Medulla oblongata (tissue), 1 donor: ENCODE results near the gene ITGB4.

Source experiments
- DNase-seq: peaks from one replicate; pipeline ENCODE4 v3.0.0-alpha.2; 2015; ENCODE audit errors: extremely low spot score

Gene ITGB4

DNA sequence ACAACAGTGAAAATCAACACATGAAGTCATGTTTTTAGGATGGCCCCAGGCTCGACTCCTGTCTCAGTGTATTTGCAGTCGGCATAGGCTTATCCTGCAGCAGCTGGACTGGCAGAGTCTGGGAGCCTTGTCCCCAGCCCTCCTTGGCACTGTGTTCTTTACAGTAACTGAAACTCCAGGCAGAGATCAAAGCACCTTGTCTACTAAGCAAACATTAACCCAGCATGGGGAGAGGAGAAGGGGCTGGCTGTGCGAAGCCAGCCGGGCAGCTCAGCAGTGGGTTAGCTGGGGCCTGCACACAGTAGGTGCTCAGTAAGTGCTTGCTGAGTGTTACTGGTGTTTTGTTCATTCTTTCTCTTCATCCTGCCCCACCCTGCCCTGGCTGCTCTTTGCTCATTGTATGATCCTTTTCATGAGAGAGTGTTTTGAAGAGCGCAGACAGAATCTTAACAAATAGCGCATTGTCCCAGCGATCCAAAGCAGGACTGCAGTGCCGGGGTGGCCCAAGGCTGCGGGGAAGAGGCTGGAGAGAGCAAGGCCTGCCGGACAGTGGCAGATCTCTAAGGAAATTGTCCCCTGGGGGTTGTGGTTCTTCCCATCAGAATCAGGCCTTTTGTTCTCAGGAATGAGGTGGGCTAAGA lies 23.5 kb upstream of the ITGB4 start:
- DNase-seq: peak; percentile 93

DNA sequence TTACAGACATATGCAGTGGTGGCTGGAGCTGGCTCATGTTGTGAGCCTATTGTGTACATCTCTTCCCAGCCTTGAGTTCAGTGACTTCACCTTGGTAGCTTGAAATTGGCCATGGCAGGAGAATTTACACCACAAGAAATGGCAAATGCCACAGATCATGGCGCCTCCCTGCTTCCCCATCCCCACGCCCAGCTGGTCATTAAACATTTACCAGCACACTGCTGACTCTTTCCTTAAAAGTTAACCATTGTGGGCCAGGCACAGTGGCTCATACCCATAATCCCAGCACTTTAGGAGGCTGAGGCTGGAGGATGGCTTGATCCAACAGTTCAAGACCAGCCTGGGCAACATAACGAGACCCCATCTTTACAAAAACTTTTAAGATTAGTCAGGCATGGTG lies 22.6 kb upstream of the ITGB4 start:
- DNase-seq: no peak

DNA sequence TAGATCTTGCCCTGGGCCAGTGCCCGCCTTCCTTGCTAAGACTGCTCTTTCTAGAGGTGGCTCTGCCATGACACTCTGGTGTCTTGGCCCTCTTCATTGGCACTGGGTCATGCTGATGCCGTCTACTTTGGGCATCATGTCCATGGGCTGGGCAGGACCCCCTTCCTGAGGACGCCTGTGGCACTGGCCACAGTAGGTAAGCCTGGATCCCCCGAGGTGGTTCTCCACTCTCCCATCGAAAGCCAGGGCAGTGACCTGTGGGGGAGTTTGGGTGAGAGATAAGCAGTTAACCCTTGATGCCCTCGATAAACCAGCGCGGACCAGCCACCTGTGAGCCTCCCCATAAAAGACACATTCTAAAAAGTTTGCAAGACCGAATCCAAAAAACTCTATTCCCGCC lies 20.0 kb upstream of the ITGB4 start:
- DNase-seq: no peak

DNA sequence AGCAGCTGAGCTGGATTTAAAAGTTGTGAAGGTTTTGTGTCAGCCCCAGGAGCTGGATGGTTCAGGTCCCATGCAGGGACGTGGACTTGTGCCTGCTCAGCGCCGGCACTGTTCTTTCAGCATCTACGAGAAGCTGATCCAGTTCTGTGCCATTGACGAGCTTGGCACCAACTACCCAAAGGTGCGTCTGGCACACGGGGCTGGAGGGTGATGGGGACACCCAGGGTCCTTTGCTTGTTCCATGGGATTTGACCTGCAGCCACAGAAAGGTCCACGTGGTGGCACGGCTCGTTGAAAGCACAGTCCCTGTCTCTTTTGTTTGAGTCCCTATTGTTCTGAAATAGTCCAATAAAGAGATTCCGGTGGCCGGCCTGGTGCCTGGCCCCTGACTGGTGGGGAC lies 18.1 kb upstream of the ITGB4 start:
- DNase-seq: no peak

DNA sequence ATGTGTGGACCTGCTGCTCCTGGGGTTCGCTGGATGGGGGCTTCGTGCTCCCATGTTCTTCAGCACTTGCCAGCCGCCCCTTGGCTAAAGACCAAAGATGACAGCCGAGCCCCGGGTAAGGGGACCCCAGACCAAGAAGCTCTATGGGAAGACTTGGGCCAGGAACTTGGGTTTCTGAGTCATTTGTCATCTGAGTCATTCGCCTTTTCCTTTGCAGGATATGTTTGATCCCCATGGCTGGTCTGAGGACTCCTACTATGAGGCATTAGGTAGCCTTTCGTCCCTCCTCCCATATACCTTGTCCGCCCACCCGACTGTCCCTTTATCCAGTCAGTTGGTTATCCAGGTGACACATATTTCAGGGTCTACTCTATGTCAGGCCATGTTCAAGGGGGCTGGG lies 17.7 kb upstream of the ITGB4 start:
- DNase-seq: no peak

DNA sequence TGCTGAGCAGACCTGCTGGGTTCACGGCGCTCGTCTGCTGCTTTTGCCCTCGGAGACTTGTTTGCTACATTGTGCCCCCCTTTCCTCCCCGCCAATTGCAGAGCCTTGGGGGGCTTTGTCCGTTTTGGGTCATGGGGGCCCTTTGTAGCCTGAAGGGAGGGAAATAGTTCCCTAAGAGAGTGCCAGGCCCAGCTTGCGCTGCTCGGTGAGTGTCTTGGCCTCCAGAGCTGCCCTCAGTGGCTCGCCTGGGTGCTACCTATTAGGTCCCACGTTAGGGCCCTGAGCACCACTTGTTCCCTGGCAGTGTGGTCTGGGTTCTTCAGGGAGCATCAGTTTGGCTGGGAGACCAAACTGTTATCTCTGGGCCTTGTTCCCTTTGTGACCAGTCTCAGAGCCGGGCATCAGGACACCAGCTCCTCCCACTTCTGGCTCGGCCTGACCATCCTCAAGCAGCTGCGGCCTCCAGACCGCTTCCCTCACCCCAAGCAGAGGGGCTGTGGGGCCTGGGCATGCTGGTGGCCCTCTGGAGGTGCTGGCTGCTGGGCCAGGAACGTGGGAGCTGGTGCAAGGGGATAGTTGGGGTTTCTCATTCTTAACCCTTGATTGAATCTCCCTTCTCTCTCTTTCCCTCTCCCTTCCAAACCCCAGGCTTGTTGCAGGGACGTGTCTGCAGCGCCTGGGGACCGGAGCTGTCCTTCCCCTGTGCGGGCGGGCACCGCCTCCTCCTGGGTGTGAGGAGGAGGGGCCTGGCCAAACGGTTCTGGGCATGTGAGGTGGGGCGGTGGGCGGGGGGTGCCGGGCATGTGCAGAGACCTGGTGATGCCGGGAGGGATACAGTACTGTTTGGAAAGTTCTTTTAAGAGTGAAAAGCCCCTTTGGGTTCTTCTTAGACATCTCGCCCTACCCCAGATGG lies 16.0 kb upstream of the ITGB4 start:
- DNase-seq: no peak

DNA sequence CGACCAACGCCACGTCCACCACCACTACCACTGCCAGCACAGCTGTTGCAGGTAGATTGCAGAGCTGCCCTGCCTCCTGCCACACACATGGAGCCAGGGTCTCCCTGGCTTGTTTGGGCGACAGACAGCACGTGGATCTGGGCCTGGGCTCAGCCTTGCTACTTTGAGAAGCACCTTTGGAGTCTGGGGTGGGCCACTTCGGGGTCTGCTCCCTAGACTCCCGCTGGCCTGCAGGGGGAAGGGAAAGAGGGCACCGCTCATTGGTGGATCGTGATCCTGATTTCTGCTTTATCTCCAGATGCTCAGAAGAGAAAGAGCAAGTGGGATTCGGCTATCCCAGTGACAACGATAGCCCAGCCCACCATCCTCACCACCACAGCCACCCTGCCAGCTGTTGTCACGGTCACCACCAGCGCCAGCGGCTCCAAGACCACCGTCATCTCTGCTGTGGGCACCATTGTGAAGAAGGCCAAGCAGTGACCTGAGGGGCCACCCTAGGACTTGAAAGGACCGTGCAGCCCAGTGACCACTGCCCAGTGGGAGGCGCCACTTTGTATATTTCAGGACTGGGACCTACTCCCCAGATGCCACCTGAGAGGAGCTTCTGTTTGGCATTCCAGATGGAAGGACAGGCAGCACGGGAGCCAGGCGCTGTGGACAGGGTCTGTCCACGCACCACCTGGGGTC lies 15.1 kb upstream of the ITGB4 start:
- DNase-seq: no peak

DNA sequence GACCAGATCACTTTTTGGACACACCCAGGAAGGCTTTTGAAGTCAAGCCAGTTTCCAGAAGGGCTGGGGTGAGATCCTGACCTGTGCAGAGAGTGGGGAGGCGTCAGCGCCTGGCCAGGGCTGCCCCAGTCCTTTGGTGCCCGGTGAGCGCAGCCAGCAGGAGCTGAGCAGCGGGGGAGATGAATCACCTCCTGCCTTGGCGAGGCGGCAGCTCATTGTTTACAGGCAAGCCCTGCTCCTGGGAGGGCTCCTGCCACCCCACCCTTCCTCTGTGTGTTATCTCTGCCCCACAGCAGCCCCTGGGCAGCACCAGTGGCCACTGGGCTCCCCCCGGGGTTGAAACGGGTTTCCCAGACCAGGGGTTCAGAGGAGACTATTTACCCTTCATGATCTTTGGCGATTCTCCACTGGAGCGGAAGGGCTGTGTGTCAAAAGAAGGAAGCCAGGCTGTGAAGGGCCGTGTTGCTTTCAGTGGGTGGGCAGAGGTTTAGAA lies 14.1 kb upstream of the ITGB4 start:
- DNase-seq: no peak

DNA sequence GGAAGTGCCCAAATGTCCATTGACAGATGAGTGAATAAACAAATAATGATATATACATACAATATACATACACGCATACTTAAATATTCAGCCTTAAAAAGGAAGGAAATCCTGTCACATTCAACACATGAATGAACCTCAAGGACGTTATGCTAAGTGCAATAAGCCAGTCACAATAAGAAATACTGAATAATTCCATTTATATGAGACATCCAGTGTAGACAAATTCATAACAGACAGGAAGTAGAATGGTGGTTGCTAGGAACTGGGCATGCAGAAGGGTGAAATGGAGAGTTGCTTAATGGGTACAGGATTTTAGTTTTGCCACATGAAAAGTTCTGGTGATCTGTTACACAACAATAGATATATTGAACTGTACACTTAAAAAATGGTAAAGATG lies 8.8 kb upstream of the ITGB4 start:
- DNase-seq: no peak

DNA sequence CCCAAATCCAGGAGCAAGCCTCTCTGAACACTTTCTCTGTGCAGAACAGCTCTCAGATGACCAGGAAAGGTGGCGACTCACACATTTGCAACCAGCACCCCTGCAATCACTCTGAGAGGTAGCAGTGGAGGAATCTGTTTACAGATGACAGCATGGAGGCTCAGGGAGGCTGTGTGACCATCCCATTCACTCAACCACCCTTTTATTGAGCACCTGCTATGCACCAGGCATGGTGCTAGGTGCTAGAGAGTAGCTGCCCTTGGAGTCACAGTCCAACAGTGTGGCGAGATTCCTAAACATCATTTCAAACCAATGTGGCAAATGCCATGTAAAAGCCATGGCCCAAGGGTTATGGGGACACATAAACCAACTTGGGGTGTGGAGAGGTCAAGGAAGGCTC lies 1.5 kb upstream of the ITGB4 start:
- DNase-seq: no peak

DNA sequence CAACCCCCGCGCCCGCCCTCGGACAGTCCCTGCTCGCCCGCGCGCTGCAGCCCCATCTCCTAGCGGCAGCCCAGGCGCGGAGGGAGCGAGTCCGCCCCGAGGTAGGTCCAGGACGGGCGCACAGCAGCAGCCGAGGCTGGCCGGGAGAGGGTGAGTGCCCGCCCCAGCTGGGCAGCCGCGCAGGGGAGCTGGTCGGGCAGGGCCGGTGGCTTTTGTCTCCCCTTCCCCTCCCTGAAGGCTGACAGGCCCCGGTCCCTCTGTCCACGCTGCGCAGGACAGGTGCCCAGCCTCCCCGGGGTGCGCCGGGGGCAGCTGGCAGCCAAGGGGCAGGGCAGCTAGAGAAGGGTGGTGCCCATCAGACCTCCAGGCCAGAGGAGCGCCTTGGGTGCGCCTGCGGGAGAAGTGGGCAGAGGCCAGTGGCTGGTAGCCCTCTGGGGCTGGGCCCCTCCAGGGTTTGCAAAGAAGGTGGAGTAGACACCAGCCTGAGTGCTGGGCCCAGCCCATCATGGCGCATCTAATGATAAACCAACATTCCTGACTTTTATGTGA lies 278 bp downstream of the ITGB4 start:
- DNase-seq: no peak

DNA sequence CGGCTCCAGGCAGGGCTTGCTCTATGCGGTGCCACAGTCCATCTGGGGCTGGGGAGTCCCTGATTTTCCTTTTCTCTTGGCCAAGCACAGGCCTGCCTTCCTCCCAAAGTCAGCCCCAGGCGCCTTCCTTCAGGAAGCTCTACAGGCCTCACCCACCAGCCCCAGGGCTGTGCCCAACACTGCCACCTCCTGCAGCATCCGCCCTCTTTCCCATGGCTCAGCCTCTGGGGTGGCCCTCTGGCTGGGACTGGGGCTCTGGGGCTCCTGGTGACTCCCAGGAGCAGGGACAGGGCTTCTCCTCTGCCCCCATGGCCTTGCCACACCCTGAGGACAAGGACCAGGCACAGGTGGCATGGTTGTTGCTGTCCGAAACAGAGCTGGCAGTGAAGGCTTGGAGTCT lies 817 bp downstream of the ITGB4 start:
- DNase-seq: no peak

DNA sequence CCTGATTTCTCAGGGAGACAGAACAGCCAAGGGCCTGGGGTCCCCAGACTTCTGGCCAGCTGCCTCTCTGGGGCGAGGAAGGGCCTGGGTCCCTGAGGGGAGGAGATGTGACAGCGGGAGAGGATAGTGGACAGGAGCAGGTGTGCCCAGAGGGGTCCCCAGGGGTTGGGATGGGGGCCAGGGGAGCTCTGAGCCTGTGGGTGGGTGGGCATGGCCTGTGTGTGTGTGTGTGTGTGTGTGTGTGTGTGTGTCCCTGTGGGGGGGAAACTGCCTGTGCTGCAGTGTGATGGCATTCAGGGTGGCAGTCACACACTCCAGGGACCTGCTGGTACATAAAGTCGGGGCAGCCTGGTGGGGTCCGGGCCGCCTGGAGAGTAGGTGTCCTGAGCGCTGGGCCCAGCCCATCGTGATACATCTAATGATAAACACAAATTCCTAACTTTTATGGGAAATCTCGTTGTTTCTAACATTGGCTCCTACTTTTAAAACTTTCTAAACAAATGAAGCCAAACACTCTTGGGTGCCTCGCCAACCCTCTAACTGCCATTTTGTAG lies 1.4 kb downstream of the ITGB4 start:
- no peak for DNase-seq

DNA sequence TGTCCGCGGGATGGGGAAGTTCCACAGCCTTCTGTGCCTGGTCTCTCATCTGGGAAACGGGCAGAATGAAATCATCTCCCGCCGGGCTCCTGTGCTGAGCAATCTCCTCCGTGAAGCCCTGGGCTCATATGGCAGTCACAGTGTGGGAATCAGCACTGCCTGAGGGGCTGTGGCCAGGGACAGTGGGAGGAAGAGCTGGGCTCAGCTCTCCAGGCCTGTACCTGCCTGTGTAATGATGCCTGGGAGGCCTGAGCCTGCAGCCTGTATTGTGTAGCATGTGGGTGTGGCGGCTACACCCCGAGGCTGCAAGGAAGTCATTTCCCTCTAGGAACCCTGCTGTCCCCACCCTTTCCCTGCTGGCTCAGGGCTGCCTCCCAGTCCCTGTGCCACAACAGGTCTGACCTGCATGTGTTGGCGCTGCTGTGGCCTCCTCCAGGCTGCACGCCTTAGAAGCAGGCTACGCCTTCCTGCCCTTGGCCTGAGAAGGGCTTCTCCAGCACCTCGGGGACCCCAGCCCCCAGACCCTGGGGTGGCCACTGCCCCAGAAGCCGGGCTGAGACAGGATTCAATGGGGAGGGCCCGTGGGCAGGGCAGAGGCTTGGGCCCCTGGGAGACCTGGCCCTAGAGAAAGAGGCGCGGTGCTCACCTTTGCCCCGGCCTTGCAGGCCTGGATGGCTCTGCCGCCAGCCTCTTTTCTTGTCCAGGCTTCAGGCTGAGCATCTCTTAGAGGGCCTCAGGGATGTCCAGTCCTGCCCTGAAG lies 2.1 kb downstream of the ITGB4 start:
- DNase-seq: no peak

DNA sequence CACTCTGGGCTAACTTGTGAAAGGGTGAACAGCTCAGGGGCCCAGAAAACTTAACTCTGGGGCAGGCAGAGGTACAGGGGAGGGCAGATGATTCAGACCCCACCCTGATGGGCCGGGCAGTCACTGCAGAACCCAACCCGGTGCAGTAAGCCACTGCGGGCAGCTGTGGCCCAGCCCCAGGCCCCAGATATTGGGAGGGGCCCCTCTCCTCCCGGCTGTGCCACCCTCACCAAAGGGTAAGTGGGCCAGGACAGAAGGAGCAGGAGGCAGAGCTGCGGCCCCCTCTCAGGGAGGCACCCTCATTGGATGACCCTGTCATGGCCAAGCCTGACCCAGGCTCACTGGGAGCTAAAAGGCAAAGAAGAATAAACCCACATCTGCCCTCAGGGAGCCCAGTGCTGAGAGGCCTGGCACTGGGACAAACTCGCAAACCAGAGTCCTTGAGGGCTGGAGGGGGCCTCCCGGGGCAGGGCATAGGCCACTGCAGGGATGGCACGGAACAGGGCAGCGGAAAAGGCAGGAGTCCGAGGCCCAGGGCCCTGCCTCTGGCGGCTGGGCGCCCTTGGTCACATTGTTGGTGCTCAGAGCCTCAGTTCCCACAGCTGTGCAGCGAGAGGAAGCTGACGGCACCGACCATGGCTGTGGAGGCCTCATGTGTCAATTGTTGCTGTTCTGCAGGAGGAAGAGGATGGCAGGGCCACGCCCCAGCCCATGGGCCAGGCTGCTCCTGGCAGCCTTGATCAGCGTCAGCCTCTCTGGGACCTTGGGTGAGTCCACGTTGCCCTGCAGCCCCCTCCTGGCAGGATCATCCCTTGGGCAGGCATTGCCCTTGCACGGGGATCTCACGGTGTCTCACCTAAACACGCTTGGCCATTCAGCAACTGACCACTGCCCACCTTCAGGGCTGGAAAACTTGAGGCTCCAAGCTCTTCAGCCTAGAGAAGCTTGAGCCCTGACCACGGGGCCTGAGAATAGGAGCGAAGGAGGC lies 3.1 kb downstream of the ITGB4 start:
- DNase-seq: no peak

DNA sequence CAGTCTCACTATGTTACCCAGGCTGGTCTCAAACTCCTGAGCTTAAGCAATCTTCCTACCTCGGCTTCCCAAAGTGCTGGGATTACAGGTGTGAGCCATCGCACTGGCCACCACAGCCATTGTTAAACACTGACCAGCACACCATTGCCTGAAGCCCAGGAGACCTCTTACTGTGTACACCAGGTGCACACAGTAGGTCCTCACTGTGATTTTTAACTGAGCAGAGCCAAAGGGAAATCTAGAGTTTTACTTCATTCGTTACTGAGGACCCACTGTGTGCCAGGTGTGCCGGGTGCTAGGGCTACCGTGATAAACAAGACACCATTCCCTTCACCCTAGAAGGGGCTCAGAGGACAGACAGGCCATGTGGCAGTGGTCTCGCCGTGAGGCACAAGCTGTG lies 4.2 kb downstream of the ITGB4 start:
- no peak for DNase-seq

DNA sequence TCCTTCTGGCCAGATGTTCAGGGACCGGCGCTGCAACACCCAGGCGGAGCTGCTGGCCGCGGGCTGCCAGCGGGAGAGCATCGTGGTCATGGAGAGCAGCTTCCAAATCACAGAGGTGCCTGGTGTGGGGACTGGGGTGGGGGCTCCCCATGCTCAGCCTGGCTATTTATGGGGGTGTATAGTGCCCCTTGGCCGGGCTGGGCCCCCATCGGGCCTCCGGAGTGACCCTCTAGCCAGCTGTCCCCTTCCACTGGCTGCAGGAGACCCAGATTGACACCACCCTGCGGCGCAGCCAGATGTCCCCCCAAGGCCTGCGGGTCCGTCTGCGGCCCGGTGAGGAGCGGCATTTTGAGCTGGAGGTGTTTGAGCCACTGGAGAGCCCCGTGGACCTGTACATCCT lies 6.1 kb downstream of the ITGB4 start:
- DNase-seq: no peak

DNA sequence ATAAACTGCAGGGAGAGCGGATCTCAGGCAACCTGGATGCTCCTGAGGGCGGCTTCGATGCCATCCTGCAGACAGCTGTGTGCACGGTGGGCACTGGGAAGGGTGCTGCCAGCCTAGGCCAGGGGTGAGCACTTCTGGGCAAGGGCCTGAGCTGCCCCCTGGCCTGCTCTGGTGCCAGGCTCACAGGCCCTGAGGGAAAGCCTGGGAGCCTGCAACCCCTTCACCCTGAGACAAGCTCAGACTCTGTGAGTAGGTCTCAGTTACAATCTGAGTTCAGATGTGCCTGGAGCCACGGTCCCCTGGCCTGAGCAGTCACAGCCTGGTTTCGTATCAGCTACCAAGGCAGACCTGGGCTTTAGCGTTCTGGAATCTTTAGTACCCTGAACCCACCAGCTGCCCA lies 8.1 kb downstream of the ITGB4 start:
- DNase-seq: no peak

DNA sequence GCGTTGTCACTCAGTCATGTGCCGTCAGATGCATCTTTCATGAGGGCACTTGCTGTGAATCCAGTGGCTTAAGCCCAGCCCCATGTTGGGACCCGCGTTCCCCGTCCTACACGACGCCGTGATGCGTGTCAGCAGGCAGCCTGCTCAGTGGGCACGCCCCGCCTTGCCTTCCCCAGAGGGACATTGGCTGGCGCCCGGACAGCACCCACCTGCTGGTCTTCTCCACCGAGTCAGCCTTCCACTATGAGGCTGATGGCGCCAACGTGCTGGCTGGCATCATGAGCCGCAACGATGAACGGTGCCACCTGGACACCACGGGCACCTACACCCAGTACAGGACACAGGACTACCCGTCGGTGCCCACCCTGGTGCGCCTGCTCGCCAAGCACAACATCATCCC lies 8.8 kb downstream of the ITGB4 start:
- DNase-seq: no peak

DNA sequence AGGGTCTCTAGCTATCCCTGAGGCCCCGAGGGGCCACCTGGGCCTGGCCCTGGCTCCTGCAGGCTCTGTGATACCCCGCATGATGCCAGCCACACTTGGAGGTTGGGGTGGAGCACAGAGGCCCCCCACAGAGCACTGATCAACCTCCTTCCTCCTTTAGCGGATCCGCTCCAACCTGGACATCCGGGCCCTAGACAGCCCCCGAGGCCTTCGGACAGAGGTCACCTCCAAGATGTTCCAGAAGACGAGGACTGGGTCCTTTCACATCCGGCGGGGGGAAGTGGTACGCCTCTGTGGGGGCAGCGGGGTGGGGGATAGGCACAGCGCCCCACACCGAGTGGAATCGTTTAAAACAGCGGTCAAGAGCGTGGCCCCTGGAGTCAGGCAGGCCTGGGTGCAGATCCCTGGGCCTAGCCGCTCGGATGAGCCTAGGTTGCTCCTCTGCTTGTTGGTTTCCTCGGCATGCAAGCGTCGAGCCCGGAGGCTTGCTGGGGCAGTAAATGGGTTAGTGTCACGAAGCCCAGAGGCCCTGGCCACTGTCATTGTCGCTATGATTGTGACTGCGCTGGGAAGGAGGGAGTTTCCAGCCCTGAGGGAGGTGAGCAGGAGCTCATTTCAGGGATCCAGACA lies 9.9 kb downstream of the ITGB4 start:
- no peak for DNase-seq
